HS-27A (cell line): ENCODE data around the gene UNC5C.

Source experiments
- DNase-seq: peaks from one replicate; pipeline ENCODE4 v3.0.0-alpha.2; 2012; ENCODE audit warnings: low read depth, missing footprints

Gene UNC5C

DNA sequence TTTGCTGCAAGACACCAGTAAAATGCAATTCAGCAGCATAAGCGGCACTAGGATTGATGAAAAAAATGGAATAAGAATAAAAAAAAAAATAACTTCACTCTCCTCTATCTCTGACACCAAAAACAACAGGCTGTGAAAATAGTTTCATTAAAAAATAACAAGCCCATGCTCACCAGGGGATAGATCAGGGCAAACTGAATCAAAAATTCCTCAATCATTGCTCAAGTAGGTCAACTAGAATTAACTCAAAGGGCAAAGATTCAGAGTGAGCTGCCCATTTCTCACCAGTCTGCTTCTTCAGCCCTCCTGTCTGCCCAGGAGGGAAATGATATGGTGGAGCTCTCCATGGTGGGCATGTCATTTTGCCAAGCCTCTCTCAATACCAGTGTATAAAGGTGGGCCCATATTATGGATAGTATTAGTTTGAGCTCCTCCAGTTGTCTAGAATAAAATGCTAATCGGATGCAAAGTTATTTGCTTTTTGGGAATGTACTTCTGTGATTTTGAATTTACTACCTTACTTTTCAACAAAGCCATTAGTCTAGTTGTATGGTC is 153.9 kb downstream of the UNC5C start:
- DNase-seq: no peak

GRCh38 chr4:95393821-95394220 is 155.0 kb downstream of the UNC5C start:
- no peak for DNase-seq

GRCh38 chr4:95388911-95389310 is 159.9 kb downstream of the UNC5C start:
- DNase-seq: no peak

DNA sequence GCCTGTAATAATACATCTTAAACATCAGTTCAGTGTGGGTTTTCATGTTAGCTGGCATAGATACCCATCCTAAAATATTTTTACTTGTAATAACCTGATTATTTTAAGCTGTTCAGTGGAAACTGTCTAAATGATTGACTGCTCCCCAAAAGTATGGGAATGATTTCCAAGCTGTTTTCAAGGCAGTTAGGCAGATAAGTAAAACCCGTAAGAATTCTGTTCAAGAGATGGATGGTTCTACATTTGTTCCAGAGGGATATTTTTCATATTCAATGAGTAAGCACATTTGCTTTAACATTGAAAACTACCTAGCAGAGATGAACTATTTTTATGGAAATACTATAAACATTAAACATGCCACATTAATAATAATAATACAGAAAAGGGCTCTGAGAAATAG is 161.1 kb downstream of the UNC5C start:
- DNase-seq: no peak

- DNase-seq: no peak
Measured at GRCh38 chr4:95386410-95386809, 162.4 kb downstream of the UNC5C start.

DNA sequence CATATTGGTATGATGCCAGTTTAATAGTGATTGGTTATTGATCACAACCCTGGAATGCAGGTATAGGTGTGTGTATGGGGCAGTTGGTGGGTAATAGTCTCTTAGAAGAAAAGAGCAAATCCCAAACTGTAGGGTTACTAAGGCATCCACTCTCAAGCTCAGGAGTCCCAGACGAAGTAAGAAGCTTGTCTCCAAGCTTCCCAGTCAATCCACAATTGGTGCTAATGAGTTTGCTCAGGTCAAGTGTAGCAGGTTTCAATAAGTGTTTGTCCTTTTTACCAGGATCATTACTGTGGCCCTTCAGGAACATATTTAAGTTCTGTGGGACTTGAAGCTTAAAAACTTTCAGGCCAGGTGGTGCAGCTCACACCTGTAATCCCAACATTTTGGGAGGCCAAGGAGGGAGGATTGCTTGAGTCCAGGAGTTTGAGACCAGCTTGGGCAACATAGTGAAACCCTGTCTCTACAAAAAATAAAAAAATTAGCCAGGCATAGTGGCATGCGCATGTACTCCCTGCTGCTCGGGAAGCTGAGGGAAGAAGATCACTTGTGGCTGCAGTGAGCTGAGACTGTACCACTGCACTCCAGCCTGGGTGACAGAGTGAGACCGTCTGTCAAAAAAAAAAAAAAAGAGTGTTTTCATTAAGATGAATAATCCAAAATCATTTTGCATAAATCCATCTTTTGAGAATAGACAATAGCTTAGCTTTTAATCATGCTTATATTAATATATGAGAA is 166.8 kb downstream of the UNC5C start:
- no peak for DNase-seq

DNA sequence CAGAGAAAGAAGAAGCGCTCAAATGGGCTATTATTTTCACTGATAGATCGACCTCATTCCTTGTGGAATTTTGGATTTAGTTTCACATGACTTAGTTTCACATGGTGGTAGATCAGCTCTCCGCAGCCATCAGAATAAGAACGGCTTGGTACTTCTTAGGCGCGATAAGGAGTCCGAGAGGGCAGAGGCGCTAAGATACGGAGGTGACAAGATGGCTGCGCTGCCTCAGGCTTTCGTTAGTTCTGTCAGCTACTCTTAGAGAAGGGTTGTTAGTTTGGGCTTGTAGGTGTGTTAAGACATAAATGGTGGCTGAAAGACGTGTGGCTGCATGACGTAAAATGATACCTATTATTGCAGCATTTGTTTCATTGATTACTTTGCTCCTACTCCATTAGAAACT is 169.1 kb downstream of the UNC5C start:
- DNase-seq: no peak

- no peak for DNase-seq
Measured at GRCh38 chr4:95377366-95377900, 171.3 kb downstream of the UNC5C start.

GRCh38 chr4:95371476-95372224 is 177.1 kb downstream of the UNC5C start:
- no peak for DNase-seq

DNA sequence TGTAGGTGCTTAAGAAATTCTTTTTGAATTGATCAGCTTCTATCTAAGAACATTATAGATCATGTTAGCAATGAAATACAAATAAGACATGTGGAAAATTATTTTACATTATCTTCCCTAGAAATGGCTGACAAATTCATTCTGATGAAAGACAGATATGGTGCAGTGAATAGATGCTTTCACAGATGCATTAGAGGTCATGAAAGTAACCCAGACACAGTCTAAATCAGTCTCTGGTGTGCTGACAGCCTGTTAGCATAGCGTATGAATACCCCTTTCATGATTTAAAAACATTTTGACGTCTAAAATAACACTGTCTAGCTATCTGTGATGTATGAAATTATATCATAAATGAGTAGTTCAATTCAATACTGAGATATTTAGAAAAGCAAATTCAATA is 180.9 kb downstream of the UNC5C start:
- no peak for DNase-seq

DNA sequence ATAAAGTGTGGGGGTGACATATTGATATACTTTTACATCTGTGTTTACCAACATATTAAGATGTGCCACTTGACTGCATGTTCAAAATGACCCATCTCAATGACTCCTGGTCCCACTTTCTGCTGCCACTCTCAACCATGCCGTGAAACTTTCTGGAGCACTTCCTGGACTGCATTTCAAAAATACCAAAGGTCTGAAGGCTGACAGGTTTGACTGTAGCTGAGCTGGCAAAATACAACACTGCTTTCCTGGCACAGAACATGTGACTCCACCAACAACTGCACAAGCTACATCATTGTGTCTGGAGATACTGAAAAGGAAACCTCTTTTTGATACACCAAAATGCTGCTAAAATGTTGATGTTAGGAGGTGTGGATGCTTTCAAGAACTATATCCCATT is 184.8 kb downstream of the UNC5C start:
- no peak for DNase-seq

DNA sequence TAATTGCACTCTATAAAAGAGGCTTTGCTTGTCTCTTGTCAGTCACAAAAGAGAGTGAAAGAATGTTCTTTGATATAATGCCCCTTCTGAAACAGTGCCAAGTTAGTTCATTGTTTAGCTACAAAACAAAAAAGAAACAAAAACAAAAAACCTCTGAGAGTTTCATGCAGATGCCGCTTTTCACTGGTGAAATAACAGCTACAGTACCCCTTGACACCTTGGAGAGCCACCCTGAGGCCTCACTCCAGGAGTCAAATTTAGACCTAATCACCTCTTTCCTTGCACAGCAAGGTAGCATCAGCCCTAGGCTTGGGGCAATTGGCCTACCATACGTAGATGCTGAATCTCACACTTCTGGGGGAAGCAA is 185.2 kb downstream of the UNC5C start:
- DNase-seq: no peak

DNA sequence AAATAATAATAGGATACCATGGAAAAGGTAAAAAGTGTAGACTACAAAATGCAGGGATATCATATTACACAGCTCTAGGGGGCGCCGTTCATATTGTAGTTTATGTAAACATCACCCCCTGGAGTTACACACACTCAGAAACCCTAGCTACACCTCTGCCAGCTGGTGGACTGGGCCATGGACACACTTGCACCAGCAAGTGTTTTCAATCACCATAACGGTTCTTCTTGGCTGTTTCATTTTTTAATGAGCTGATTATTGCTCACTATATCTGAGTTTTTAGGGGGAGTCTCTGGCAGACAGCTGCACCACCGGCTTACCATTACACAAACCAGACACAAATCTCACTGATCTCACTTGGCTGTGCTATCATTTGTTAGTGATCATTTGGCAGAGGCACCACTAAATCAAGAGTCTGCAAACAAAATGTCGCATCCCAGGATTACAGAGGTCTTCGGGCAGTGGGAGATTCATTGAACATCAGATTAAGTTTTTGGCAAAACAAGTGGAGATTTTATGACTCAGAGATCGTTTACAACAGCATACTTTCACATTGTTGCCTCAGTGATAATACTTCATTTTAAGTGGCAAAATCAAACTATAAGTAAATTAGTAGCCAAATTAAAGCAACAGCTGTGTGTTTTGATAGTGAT is 185.7 kb downstream of the UNC5C start:
- DNase-seq: no peak

GRCh38 chr4:95362066-95362465 is 186.7 kb downstream of the UNC5C start:
- no peak for DNase-seq

GRCh38 chr4:95361696-95361965 is 187.1 kb downstream of the UNC5C start:
- DNase-seq: no peak

DNA sequence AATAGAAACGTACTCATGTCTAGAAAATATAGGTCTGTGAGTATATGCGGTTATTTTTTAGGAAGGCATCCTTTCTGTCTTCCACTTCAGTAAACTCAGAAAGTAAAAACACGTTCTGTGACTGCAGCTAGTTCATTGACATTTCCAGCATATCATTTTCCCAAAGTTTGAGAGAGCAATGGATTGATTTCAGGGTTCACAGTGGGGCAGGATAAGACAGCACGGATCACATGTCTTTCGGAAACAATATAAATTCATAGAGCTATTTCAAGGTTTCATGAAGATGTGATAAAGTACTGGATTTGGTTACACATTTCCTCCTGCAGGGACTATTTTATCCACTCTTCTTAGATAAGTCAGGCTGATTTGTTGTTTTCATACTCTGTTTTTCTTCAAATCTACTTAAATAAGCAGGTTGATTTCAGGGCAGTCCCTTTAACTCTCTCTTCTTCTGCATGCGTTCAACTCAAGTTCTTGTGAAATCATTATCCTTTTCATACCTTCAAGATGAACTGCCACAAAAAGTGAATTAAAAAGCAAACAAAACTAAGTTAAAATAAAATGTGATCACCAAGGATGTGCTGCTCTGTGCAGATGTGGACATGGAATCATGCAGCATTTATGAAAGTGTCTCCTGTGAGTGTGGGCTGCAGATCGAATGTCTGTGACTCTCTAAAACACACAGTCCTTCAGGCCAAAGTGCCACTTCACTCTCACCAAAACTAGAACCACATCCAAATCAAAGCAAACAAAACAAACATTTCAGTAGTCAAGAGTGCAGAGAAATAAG is 187.7 kb downstream of the UNC5C start:
- DNase-seq: no peak

DNA sequence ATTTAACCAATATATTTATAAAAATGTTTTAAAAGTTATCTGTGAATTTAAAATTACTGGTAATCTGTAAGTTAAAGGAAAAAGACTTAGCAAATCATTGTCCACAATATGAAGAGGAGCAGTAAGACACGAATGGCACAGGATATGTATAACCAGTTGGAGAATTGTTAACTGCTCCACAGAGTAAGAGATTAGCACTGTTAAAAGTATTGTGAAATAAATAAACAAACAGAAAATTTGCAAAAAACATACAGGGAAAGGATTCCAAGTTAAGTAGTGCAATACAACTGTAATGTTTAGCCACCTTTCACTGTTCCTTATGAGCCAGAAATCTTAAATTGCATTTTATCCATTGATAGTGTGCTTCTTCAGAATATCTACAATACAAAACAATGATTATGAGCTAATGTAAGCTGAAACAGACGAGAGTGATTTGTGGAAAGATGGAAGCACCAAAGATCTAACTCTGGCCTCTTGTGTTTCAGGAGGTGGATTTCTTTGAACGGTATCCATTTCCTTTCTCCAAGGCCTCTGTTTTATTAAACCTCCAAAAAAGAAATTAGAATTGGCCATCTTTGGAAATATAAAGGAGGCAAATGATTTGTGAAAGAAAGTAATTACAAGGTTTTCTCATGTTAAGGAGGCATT is 188.4 kb downstream of the UNC5C start:
- DNase-seq: no peak

DNA sequence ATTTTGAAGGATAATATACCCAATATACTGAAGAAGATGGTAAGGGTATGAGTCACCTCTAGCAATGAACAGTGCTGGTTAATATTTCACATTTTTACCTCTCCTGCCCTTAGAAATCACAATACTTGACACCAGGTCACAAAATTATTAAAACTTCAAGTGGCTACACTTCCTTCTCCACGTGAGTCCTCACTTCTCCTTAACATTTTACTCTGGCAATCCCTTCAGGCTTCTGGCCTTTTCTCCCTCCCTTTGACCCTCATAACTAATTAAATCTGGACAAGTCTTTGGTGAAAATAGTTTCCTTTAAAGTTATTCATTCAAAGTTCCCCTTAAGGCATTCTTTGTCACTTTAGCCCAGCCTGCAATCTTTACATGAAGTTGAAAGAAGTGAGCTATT is 190.4 kb downstream of the UNC5C start:
- no peak for DNase-seq

- DNase-seq: no peak
Measured at GRCh38 chr4:95355021-95355420, 193.8 kb downstream of the UNC5C start.

DNA sequence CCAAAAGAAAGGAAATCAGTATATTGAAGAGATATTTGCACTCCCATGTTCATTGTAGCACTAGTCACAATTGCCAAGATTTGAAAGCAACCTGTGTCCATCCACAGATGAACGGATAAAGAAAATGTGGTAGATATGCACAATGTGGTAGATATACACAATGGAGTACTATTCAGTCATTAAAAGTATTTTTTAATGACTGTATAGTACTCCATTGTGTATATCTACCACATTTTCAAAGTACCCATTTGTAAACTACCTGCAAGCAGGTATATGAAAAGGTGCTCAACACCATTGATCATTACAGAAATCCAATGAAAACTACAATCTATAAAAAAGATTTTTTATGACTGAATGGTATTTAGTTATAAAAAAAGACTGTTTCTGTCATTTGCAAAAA is 200.4 kb downstream of the UNC5C start:
- DNase-seq: no peak

GRCh38 chr4:95343235-95343634 is 205.5 kb downstream of the UNC5C start:
- no peak for DNase-seq

DNA sequence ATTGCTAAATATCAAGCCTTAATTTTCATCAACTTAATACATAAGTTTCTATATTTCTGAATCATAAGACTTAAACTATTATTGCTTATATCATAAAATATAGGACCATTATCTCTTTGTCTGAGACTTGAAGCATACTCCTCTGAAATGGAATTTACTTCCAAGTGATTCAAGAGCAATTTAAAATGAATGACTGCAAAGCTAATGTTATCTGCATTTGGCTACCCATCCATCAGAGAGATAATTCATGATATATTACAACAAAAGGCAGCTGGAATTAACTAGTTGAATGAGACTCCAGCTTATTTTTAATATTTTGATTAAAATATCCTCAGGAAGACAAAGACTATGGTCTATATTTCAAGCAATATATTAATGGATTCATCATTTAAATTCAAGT is 208.6 kb downstream of the UNC5C start:
- DNase-seq: no peak
